ENCODE results near the gene CHAD.

The CHAD gene

GRCh38 chr17:50472286-50472685 lies 3.6 kb upstream of the CHAD start:
- DNase-seq: no peak

- DNase-seq: no peak
Observed at GRCh38 chr17:50471009-50471905, 2.6 kb upstream of the CHAD start.

GRCh38 chr17:50470426-50470825 lies 1.7 kb upstream of the CHAD start:
- DNase-seq: no peak

GRCh38 chr17:50469671-50470305 lies 1.1 kb upstream of the CHAD start:
- no peak for DNase-seq

- no peak for DNase-seq
Observed at GRCh38 chr17:50469208-50469605, 527 bp upstream of the CHAD start.

- no peak for DNase-seq
Observed at GRCh38 chr17:50467855-50468303, 801 bp downstream of the CHAD start.

GRCh38 chr17:50467114-50467854 lies 1.4 kb downstream of the CHAD start:
- DNase-seq: no peak

- DNase-seq: no peak
Observed at GRCh38 chr17:50466371-50467113, 2.1 kb downstream of the CHAD start.

GRCh38 chr17:50465635-50466034 lies 3.0 kb downstream of the CHAD start:
- no peak for DNase-seq

- no peak for DNase-seq
Observed at GRCh38 chr17:50465171-50465570, 3.5 kb downstream of the CHAD start.

GRCh38 chr17:50464736-50465135 lies 3.9 kb downstream of the CHAD start:
- no peak for DNase-seq

GRCh38 chr17:50464121-50464520 lies 4.6 kb downstream of the CHAD start:
- no peak for DNase-seq

GRCh38 chr17:50462446-50462845 lies 6.2 kb downstream of the CHAD start:
- no peak for DNase-seq

- DNase-seq: no peak
Observed at GRCh38 chr17:50461550-50462132, 7.0 kb downstream of the CHAD start.

GRCh38 chr17:50460831-50461526 lies 7.7 kb downstream of the CHAD start:
- no peak for DNase-seq

- no peak for DNase-seq
Observed at GRCh38 chr17:50459756-50460155, 8.9 kb downstream of the CHAD start.

- DNase-seq: no peak
Observed at GRCh38 chr17:50458701-50459676, 9.7 kb downstream of the CHAD start.

- no peak for DNase-seq
Observed at GRCh38 chr17:50458270-50458669, 10.4 kb downstream of the CHAD start.

GRCh38 chr17:50457621-50458020 lies 11.1 kb downstream of the CHAD start:
- no peak for DNase-seq

- DNase-seq: no peak
Observed at GRCh38 chr17:50453901-50454300, 14.8 kb downstream of the CHAD start.
